HEK293T (cell line): Measurements from ENCODE around the gene KLF7.

Experiments used
- CTCF ChIA-PET: fragments of 350-600 bp; formaldehyde crosslinking; extraction: SDS; loops from one replicate; lab custom pipeline; 2021; ENCODE audit warnings: antibody characterized with exemption, inconsistent platforms; lab: Yijun Ruan, JAX
- POLR2A ChIA-PET: fragments of 350-600 bp; formaldehyde crosslinking; extraction: SDS; loops from one replicate; lab custom pipeline; 2020; ENCODE audit warnings: antibody characterized with exemption, inconsistent platforms; lab: Yijun Ruan, JAX
- DNase-seq: peaks from one replicate; pipeline ENCODE4 v3.0.0; 2012; ENCODE audit warnings: mixed read lengths; ENCODE audit errors: extremely low spot score
- ARNT ChIP-seq: fragments of 450-650 bp; IDR thresholded peaks from 2 replicates; pipeline ENCODE4 v1.6.1; 2017; ENCODE audit warnings: mild to moderate bottlenecking
- BHLHE40 ChIP-seq: fragments of 450-650 bp; IDR thresholded peaks from 2 replicates; pipeline ENCODE4 v1.6.1; 2016; ENCODE audit warnings: mild to moderate bottlenecking, moderate library complexity, borderline replicate concordance
- CTBP1 ChIP-seq: fragments of 450-650 bp; IDR thresholded peaks from 2 replicates; pipeline ENCODE4 v1.6.1; 2016; ENCODE audit warnings: borderline replicate concordance
- ELF4 ChIP-seq: fragments of 450-650 bp; IDR thresholded peaks from 2 replicates; pipeline ENCODE4 v1.6.1; 2017; ENCODE audit warnings: antibody characterized with exemption
- FOXA1 ChIP-seq: fragments of 450-650 bp; IDR thresholded peaks from 2 replicates; pipeline ENCODE4 v1.6.1; 2016; ENCODE audit warnings: mild to moderate bottlenecking
- FOXK2 ChIP-seq: fragments of 450-650 bp; IDR thresholded peaks from 2 replicates; pipeline ENCODE4 v1.6.1; 2016; ENCODE audit warnings: mild to moderate bottlenecking
- FOXM1 ChIP-seq: fragments of 450-650 bp; IDR thresholded peaks from 2 replicates; pipeline ENCODE4 v1.6.1; 2017; ENCODE audit warnings: mild to moderate bottlenecking, borderline replicate concordance
- HDGF ChIP-seq: fragments of 450-650 bp; IDR thresholded peaks from 2 replicates; pipeline ENCODE4 v1.6.1; 2017; ENCODE audit warnings: antibody characterized with exemption, borderline replicate concordance
- L3MBTL2 ChIP-seq: fragments of 450-650 bp; conservative IDR thresholded peaks from 2 replicates; pipeline ENCODE4 v1.6.1; 2016; ENCODE audit warnings: mild to moderate bottlenecking
- LEF1 ChIP-seq: fragments of 450-650 bp; IDR thresholded peaks from 2 replicates; pipeline ENCODE4 v1.6.1; 2017; ENCODE audit warnings: mild to moderate bottlenecking, borderline replicate concordance
- NFRKB ChIP-seq: fragments of 450-650 bp; IDR thresholded peaks from 2 replicates; pipeline ENCODE4 v1.6.1; 2016; ENCODE audit warnings: mild to moderate bottlenecking, moderate library complexity
- SP1 ChIP-seq: fragments of 450-650 bp; IDR thresholded peaks from 2 replicates; pipeline ENCODE4 v1.6.1; 2017
- SUZ12 ChIP-seq: fragments of 450-650 bp; IDR thresholded peaks from 2 replicates; pipeline ENCODE4 v1.6.1; 2016; ENCODE audit warnings: mild to moderate bottlenecking
- TARDBP ChIP-seq: fragments of 450-650 bp; IDR thresholded peaks from 2 replicates; pipeline ENCODE4 v1.6.1; 2016
- ZNF384 ChIP-seq: fragments of 450-650 bp; IDR thresholded peaks from 2 replicates; pipeline ENCODE4 v1.6.1; 2016
- TF ChIP-seq, protein P1 (sequence below): fragments of 450-650 bp; IDR thresholded peaks from 2 replicates; pipeline ENCODE4 v1.6.1; 2016

KLF7 gene

DNA sequence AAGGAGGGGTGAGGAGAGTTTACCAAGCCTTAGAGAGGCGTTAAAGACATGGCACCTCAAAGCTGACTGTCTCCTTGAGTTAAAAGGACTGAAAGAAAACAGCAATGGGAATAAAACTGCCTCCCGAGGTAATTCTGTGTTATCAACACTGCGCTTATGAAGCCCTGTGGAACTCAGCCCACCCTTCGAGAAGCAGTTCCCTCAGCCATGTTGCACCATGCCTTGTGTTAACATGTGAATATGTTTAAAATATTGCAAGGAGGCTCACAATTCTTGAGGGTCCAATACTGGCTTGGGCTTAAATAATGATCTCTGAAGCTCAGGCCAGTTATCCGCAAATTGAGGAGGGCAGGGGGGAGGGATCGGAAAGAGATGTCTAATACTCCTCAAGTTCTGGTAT is 14.7 kb downstream of the KLF7 start:
- TF ChIP-seq LEF1 (no peak), HDGF (no peak), TARDBP (no peak), NFRKB (no peak), FOXM1 (no peak), SP1 (no peak), SUZ12 (no peak), BHLHE40 (no peak), FOXK2 (no peak), CTBP1 (no peak), ELF4 (no peak), ARNT (no peak), L3MBTL2 (no peak), FOXA1 (no peak), ZNF384 (no peak)
- TF ChIP-seq, protein P1, sequence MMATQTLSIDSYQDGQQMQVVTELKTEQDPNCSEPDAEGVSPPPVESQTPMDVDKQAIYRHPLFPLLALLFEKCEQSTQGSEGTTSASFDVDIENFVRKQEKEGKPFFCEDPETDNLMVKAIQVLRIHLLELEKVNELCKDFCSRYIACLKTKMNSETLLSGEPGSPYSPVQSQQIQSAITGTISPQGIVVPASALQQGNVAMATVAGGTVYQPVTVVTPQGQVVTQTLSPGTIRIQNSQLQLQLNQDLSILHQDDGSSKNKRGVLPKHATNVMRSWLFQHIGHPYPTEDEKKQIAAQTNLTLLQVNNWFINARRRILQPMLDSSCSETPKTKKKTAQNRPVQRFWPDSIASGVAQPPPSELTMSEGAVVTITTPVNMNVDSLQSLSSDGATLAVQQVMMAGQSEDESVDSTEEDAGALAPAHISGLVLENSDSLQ, result no peak
- ChIA-PET POLR2A (interaction anchor here (1.1 to 2.0 kb wide), 2 partner anchors 15 to 43 kb away, joined by 5 to 8 read pairs; partner anchors contain the start of gene KLF7), CTCF (no interaction called here)
- DNase-seq, result no peak

DNA sequence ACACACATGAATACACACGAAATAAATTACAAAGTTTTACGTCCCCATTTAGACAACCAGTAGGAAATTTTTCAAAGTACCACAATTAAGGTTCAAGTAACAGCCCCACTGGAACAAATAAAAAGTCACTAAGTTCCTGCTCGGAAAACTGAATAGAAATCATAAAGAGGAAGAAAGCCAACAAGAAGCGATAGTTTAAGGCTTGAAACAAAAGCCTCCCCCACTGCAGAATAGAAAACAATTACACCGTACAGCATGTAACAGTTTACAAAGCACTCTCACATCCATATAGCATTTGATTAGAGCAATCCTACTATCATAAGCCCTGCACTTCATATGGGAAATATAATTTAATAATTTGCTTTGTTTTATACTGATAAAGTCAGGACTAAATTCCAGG is 15.5 kb downstream of the KLF7 start:
- TF ChIP-seq CTBP1, result no peak
- no peak for TF ChIP-seq ARNT
- no peak for TF ChIP-seq HDGF
- no peak for TF ChIP-seq ELF4
- DNase-seq, result no peak
- CTCF ChIA-PET, result no interaction called here
- POLR2A ChIA-PET, result interaction anchor here (1.2 kb wide), 1 partner anchor 16 kb away, joined by 3 read pairs; the partner anchor contains the start of gene KLF7

DNA sequence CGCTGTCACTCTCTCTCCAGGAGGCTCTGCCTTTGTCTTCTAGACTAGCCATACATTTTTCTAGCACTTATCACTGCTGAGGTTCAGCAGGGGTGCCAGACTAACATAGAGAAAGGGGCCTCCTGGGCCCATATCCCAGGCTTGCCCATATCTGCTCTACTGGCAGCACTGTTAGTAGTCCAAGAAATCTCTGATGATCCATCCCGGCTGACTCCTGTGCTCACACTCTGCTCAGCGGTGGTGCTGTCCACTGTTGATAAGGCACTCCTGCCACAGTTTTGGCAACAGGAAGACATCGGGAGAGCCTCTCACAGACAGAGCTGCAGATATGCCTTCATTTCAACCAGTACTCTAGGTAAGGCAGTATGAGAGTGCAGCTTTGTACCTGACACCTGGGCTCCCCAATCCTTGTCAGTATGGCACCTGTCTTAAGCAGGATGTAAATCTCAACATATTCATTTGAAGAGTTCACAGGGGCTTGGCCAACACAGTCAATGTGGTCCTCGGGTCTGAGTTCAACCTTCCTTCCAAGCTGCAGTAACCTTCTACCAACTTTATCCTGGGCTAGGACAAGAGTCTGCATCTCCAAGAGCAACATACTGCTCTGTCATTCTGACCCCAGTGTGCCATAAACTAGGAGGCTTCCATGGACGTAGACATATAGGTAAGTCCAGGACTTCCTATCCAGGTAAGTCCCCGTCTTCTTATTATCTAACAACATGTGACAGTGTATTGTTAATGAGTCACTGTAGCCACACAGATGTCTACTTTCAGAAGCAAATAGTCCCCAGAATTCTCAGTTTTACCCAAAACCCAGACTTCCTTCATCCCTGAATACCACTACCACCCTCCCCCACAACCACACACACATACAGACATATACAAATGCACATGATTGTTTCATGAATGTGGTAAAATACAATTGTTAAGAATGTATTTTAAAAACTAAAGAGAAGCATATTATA is 16.2 kb downstream of the KLF7 start:
- TF ChIP-seq, protein P1, result no peak
- TF ChIP-seq ELF4 (no peak), TARDBP (no peak), ZNF384 (no peak), FOXK2 (no peak), CTBP1 (no peak), SP1 (no peak), NFRKB (no peak), HDGF (no peak), FOXM1 (no peak), L3MBTL2 (no peak), ARNT (no peak), LEF1 (no peak), SUZ12 (no peak), FOXA1 (no peak)
- DNase-seq, result no peak
- POLR2A ChIA-PET, result interaction anchor here (1.2 kb wide), 1 partner anchor 17 kb away, joined by 3 read pairs; the partner anchor contains the start of gene KLF7
- CTCF ChIA-PET, result no interaction called here

DNA sequence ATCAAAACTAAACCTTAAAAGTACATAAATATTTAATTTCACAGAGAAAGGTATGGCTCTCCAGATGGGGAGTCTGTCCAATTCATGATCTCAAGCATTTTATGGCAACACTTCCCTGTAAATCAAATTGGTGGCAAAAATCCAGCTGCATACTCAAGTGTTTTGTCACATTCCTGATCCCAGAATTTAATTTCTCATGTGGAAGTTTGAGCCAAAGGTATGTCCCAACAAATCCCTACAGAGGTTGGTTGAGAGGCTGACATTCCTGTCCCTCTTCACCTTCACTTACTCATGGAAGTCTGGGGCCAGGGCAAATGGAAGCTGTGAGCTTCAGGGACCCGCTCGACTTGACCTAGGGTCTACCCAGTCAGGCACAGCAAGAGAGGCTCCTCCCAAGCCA is 17.7 kb downstream of the KLF7 start:
- no peak for DNase-seq
- CTCF ChIA-PET, result interaction anchor here (0.6 kb wide), 1 partner anchor 58 kb away, joined by 4 read pairs; no protein-coding TSS in a partner anchor
- TF ChIP-seq SP1, result no peak
- TF ChIP-seq LEF1, result no peak
- TF ChIP-seq TARDBP, result no peak
- no peak for TF ChIP-seq FOXK2
- TF ChIP-seq HDGF, result no peak
- TF ChIP-seq NFRKB, result no peak
- TF ChIP-seq L3MBTL2, result no peak
- TF ChIP-seq SUZ12, result no peak
- TF ChIP-seq CTBP1, result no peak
- TF ChIP-seq FOXM1, result no peak
- no peak for TF ChIP-seq FOXA1
- no peak for TF ChIP-seq ZNF384
- TF ChIP-seq ARNT, result no peak
- TF ChIP-seq BHLHE40, result no peak
- TF ChIP-seq, protein P1, result no peak
- POLR2A ChIA-PET, result interaction anchor here (2.6 kb wide), 1 partner anchor 19 kb away, joined by 13 read pairs; the partner anchor contains the start of gene KLF7

DNA sequence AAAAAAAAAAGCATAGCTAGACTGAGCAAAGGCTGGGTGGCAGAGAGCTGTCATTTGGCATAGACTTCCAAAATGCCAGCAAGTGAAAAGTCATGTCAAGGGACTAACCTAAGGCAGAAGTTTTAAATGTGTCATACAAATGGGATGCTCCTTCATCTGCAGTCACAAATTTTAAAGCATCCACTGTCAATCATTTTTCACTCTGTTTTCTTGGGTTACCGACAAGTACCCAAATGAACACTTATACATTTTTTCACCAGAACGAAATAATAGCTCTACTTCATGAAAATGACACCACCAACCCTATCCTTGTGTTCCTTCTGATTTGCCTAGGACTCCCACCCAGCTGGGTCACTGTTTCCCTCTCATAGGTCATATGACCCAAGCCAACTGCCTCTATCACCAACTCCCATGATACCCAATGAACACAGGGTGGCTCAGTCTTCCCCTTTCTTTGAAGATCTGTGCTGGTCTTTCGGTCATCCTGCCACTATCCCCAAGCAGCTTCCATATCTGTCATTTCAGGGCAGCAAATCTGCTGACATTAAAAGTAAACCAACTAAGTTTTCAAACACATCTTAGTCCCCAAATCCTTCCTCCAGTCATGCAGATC is 21.5 kb downstream of the KLF7 start:
- no peak for DNase-seq
- TF ChIP-seq, protein P1, result peak; percentile 82
- TF ChIP-seq FOXK2, result no peak
- ChIA-PET CTCF (interaction anchor here (0.7 kb wide), 1 partner anchor 1034 kb away, joined by 3 read pairs; no protein-coding TSS in a partner anchor), POLR2A (interaction anchor here (2.1 kb wide), 1 partner anchor 21 kb away, joined by 14 read pairs; the partner anchor contains the start of gene KLF7)
